ENCODE results near the gene BIRC7. TPM values are rescaled to one million over a fixed set of nuclear protein-coding genes. Genes with fewer than 3 reads are reported as not detected.

Gene BIRC7
- total and polyA plus RNA-seq, 2 of the 4 experiments (the other 2 are of a cell fraction) = not detected

DNA sequence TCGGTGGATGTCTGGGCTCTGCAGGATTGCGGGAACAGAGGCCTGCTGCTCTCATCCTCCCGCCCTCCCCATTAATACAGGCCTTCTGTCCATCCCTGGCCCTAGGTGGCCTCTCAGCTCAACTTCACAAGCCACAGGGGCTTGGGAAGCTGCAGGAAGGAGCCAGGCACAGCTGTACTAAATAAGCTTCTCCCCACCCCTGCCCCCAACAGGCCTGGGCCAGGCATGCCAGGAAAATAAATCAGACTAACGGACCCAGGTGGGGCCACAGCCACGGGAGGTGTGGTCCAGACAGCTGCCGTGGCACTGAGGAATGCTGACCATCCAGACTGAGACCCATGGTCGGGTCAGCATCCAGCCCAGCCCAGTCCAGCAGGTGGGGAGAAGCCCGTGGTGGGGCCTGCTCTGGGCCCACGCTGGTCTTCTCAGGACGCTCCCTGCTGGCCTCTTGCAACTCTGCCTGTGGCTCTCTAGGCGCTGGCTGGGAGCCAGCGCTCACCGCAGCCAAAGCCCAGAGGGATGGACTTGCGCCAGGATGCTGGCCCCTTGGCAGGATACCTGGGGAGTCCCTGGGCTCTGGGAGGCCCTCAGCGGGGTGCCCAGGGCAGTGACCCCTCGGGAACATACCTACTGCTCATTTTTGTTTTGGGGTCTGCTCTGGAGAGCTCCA, 11.2 kb upstream of the BIRC7 start:
- H3K9ac ChIP-seq (ENCODE audit: low read depth, low read length) = no peak overlapping the region
- H3K18ac ChIP-seq (ENCODE audit: low read depth, low read length) = no peak overlapping the region
- no peak overlapping the region for H2BK120ac ChIP-seq (ENCODE audit: low read depth, low read length)
- peak overlapping the region; percentile 63 for H2AFZ ChIP-seq (replicated peaks; ENCODE audit: low read length, poor library complexity)
- no peak overlapping the region for H4K8ac ChIP-seq (ENCODE audit: low read depth in 2 of 2, low read length in 2 of 2)
- H3K56ac ChIP-seq (ENCODE audit: extremely low read depth, insufficient read depth, low read length) = no peak overlapping the region
- H4K91ac ChIP-seq (ENCODE audit: insufficient read depth, low read depth, low read length) = no peak overlapping the region
- H2BK20ac ChIP-seq (ENCODE audit: low read depth, low read length) = no peak overlapping the region
- H3K36me3 ChIP-seq (ENCODE audit: control insufficient read depth, insufficient read depth, low read length) = no peaks in the 10 kb centered on the region
- H3K9me1 ChIP-seq (ENCODE audit: insufficient read depth, low read length) = no peaks in the 10 kb centered on the region
- DNase-seq (peak; percentile 44), ATAC-seq (ENCODE audit: low read depth) (peak; percentile 72)
- no peak overlapping the region for H3K4me3 ChIP-seq (ENCODE audit: insufficient read depth, low read depth, low read length)
- H4K5ac ChIP-seq (ENCODE audit: low read depth, low read length) = no peak overlapping the region
- H3K23ac ChIP-seq (ENCODE audit: low read depth, low read length) = no peak overlapping the region
- H3K27me3 ChIP-seq (ENCODE audit: control insufficient read depth, insufficient read depth, low read length) = peaks cover 25% of the 10 kb centered on the region
- no peak overlapping the region for H2AK9ac ChIP-seq (replicated peaks; ENCODE audit: low read depth, low read length, poor library complexity)
- H3K9me3 ChIP-seq (ENCODE audit: control insufficient read depth, insufficient read depth, low read length) = no peaks in the 10 kb centered on the region
- dilution Hi-C loops (cut with HindIII; ENCODE audit: low sequenced_read_pairs, unreplicated experiment) = no loop called here
- ChIA-PET CTCF (interaction anchor here (0.7 to 2.1 kb wide), 7 partner anchors 8 to 68 kb away, joined by 3 to 13 read pairs (median 4); no protein-coding TSS in a partner anchor), POLR2A (ENCODE audit: unreplicated experiment) (no interaction called here)
- H3K14ac ChIP-seq (replicated peaks; ENCODE audit: low read depth, low read length) = no peak overlapping the region
- no peak overlapping the region; the same call in 1 of the 2 replicates for H3K4me2 ChIP-seq (ENCODE audit: low read depth, low read length)
- no peak overlapping the region for H2BK15ac ChIP-seq (ENCODE audit: low read depth, low read length)
- peaks cover 15% of the 10 kb centered on the region; the same call in 1 of the 2 replicates for H4K20me1 ChIP-seq (ENCODE audit: insufficient read depth, low read length)
- intact Hi-C loops (cut with micrococcal nuclease) = loop anchor here (5.0 kb wide), 1 partner anchor 158 kb away; no protein-coding TSS in a partner anchor
- peak; percentile 27; the same call in 1 of the 2 replicates for TF ChIP-seq SMC3 (IDR thresholded peaks at IDR 0.05; ENCODE audit: low read depth, low read length)
- 0 out of 2 replicates have a peak, but pooled peaks have one; percentile 16 for TF ChIP-seq RAD21 (IDR thresholded peaks at IDR 0.05; ENCODE audit: low read length)
- TF ChIP-seq CTCF (conservative IDR thresholded peaks at IDR 0.05; ENCODE audit: low read depth, low read length) = peak; percentile 35
- no peak; the same call in 1 of the 2 replicates for TF ChIP-seq MAZ (IDR thresholded peaks at IDR 0.05; ENCODE audit: borderline replicate concordance, low read depth, low read length)
- TF ChIP-seq CHD1 (IDR thresholded peaks at IDR 0.05; ENCODE audit: low read depth, low read length) = no peak
- no peak overlapping the region for H2AK5ac ChIP-seq (ENCODE audit: low read depth, low read length)
- 15% methylated on average over 7 of the region's 16 CpGs; no CpG with 5 or more reads in 1 of the 2 experiments for WGBS, 2 experiments (ENCODE audit: extremely low coverage in 2 of 2, insufficient read length in 1 of 2)
- H2BK5ac ChIP-seq (ENCODE audit: low read depth, low read length, poor library complexity, severe bottlenecking) = no peak overlapping the region
- no peak overlapping the region for H3K27ac ChIP-seq (ENCODE audit: insufficient read depth, low read length)
- peaks cover 10% of the 10 kb centered on the region for H3K4me1 ChIP-seq (ENCODE audit: control insufficient read depth, insufficient read depth, low read length)
- no TSS peak for BruUV-seq (replicated peaks)
- in situ Hi-C loops (cut with MboI; ENCODE audit: low sequenced_read_pairs) = no loop called here
- H3K79me1 ChIP-seq (ENCODE audit: low read depth in 1 of 2, low read length in 2 of 2) = no peaks in the 10 kb centered on the region
- H3K4ac ChIP-seq (ENCODE audit: low read depth, low read length) = no peak overlapping the region

Data from IMR-90 (cell line).